ENCODE results near the gene RRAS.

RRAS gene

GRCh38 chr19:49590071-49590970, 49.6 kb downstream of the RRAS start:
- H3K27ac ChIP-seq (ENCODE audit: low read depth, low read length) = peak overlapping the region; percentile 93
- peaks cover 4 to 14% (median 12%) of the 10 kb centered on the region in 5 donors for H3K36me3 ChIP-seq (ENCODE audit: control insufficient read depth in 5 of 5, insufficient read depth in 5 of 5, low read length in 5 of 5)
- H3K4me1 ChIP-seq (ENCODE audit: control insufficient read depth in 5 of 5, insufficient read depth in 5 of 5, low read length in 5 of 5) = peaks cover 5 to 34% (median 33%) of the 10 kb centered on the region in 5 donors

GRCh38 chr19:49589502-49589905, 50.4 kb downstream of the RRAS start:
- H3K4me1 ChIP-seq (ENCODE audit: control insufficient read depth in 5 of 5, insufficient read depth in 5 of 5, low read length in 5 of 5) = peaks cover 5 to 34% (median 33%) of the 10 kb centered on the region in 5 donors
- H3K27me3 ChIP-seq (ENCODE audit: control insufficient read depth in 5 of 5, insufficient read depth in 4 of 5, low read length in 5 of 5) = no peaks in the 10 kb centered on the region
- H3K27ac ChIP-seq (ENCODE audit: low read depth, low read length) = no peak overlapping the region
- H3K36me3 ChIP-seq (ENCODE audit: control insufficient read depth in 5 of 5, insufficient read depth in 5 of 5, low read length in 5 of 5) = peaks cover 3 to 9% (median 7%) of the 10 kb centered on the region in 5 donors
- no peaks in the 10 kb centered on the region for H3K9me3 ChIP-seq (ENCODE audit: control insufficient read depth in 5 of 5, low read length in 5 of 5)
- no peak overlapping the region for H3K4me3 ChIP-seq (ENCODE audit: low read depth in 1 of 5, low read length in 5 of 5)
- H3K9ac ChIP-seq (ENCODE audit: low read length in 5 of 5) = no peak overlapping the region

More at GRCh38 chr19:49590071-49590970, 49.6 kb downstream of the RRAS start:
- H3K4me3 ChIP-seq (ENCODE audit: low read depth in 1 of 5, low read length in 5 of 5) = peak overlapping the region; percentile 73 to 88 (median 79)
- H3K9ac ChIP-seq (ENCODE audit: low read length in 5 of 5) = peak overlapping the region; percentile 19 to 87 (median 67)
- H3K9me3 ChIP-seq (ENCODE audit: control insufficient read depth in 5 of 5, low read length in 5 of 5) = no peaks in the 10 kb centered on the region
- no peaks in the 10 kb centered on the region for H3K27me3 ChIP-seq (ENCODE audit: control insufficient read depth in 5 of 5, insufficient read depth in 4 of 5, low read length in 5 of 5)

GRCh38 chr19:49588365-49589122, 51.4 kb downstream of the RRAS start:
- no peaks in the 10 kb centered on the region for H3K36me3 ChIP-seq (ENCODE audit: control insufficient read depth in 5 of 5, insufficient read depth in 5 of 5, low read length in 5 of 5)
- H3K9me3 ChIP-seq (ENCODE audit: control insufficient read depth in 5 of 5, low read length in 5 of 5) = no peaks in the 10 kb centered on the region
- H3K27ac ChIP-seq (ENCODE audit: low read depth, low read length) = no peak overlapping the region
- H3K4me3 ChIP-seq (ENCODE audit: low read depth in 1 of 5, low read length in 5 of 5) = no peak overlapping the region
- peak overlapping the region in 1 of 5 donors; percentile 28 for H3K9ac ChIP-seq (ENCODE audit: low read length in 5 of 5)
- H3K27me3 ChIP-seq (ENCODE audit: control insufficient read depth in 5 of 5, insufficient read depth in 4 of 5, low read length in 5 of 5) = no peaks in the 10 kb centered on the region
- H3K4me1 ChIP-seq (ENCODE audit: control insufficient read depth in 5 of 5, insufficient read depth in 5 of 5, low read length in 5 of 5) = peaks cover 5 to 27% (median 25%) of the 10 kb centered on the region in 5 donors

- H3K27ac ChIP-seq (ENCODE audit: low read depth, low read length) = no peak overlapping the region
- no peaks in the 10 kb centered on the region for H3K27me3 ChIP-seq (ENCODE audit: control insufficient read depth in 5 of 5, insufficient read depth in 4 of 5, low read length in 5 of 5)
Measured at GRCh38 chr19:49587227-49587626, 52.7 kb downstream of the RRAS start.

More at GRCh38 chr19:49587227-49587626, 52.7 kb downstream of the RRAS start:
- Histone ChIP-seq H3K36me3 (ENCODE audit: control insufficient read depth in 5 of 5, insufficient read depth in 5 of 5, low read length in 5 of 5) (no peaks in the 10 kb centered on the region), H3K9me3 (ENCODE audit: control insufficient read depth in 5 of 5, low read length in 5 of 5) (no peaks in the 10 kb centered on the region), H3K4me1 (ENCODE audit: control insufficient read depth in 5 of 5, insufficient read depth in 5 of 5, low read length in 5 of 5) (peaks cover under 1 to 14% (median 13%) of the 10 kb centered on the region in 5 donors), H3K9ac (ENCODE audit: low read length in 5 of 5) (no peak overlapping the region), H3K4me3 (ENCODE audit: low read depth in 1 of 5, low read length in 5 of 5) (no peak overlapping the region)

Measured in subcutaneous abdominal adipose tissue (tissue), 5 donors.